HepG2 (cell line): ENCODE results near the gene ARL11. TPM values are rescaled to one million over a fixed set of nuclear protein-coding genes. Genes with fewer than 3 reads are reported as not detected.

ENCODE experiments used
- AFF4 ChIP-seq: sonication (generic); formaldehyde crosslinking; IDR thresholded peaks from 2 replicates; pipeline ENCODE4 v1.4.0; 2020; ENCODE audit warnings: missing genetic modification reagents
- AGO1 ChIP-seq: fragments of 200-400 bp; formaldehyde crosslinking; IDR thresholded peaks from 2 replicates; pipeline ENCODE4 v1.6.1; 2017; ENCODE audit warnings: mild to moderate bottlenecking, low read depth, low read length, moderate library complexity; ENCODE audit not compliant: poor library complexity, severe bottlenecking
- BRD4 ChIP-seq: sonication (generic); formaldehyde crosslinking; IDR thresholded peaks from 2 replicates; pipeline ENCODE4 v1.4.0; 2020; ENCODE audit warnings: missing genetic modification reagents
- FOXJ3 ChIP-seq: sonication (generic); formaldehyde crosslinking; IDR thresholded peaks from 2 replicates; pipeline ENCODE4 v1.4.0; 2020; ENCODE audit warnings: missing genetic modification reagents, mild to moderate bottlenecking, borderline replicate concordance
- GTF2F1 ChIP-seq: fragments of 150-350 bp; IDR thresholded peaks from 2 replicates; pipeline ENCODE4 v1.6.1; 2014; ENCODE audit warnings: low read length
- IRF9 ChIP-seq: sonication (generic); formaldehyde crosslinking; IDR thresholded peaks from 2 replicates; pipeline ENCODE4 v1.8.0; 2022; ENCODE audit warnings: missing genetic modification reagents, mild to moderate bottlenecking, borderline replicate concordance
- KDM5B ChIP-seq: sonication (generic); formaldehyde crosslinking; IDR thresholded peaks from 2 replicates; pipeline ENCODE4 v1.4.0; 2020; ENCODE audit warnings: missing genetic modification reagents, mild to moderate bottlenecking, borderline replicate concordance
- NFKBIZ ChIP-seq: IDR thresholded peaks from 2 replicates; pipeline ENCODE4 v1.6.1; 2018; ENCODE audit warnings: missing genetic modification reagents, missing compliant biosample characterization
- POGK ChIP-seq: sonication (generic); formaldehyde crosslinking; conservative IDR thresholded peaks from 2 replicates; pipeline ENCODE4 v1.8.0; 2022; ENCODE audit warnings: mild to moderate bottlenecking, moderate library complexity, missing genetic modification reagents
- SP140L ChIP-seq: sonication (generic); formaldehyde crosslinking; IDR thresholded peaks from 2 replicates; pipeline ENCODE4 v1.4.0; 2020; ENCODE audit warnings: missing genetic modification reagents, borderline replicate concordance
- YY1 ChIP-seq: IDR thresholded peaks from 2 replicates; pipeline ENCODE4 v1.6.1; 2011; ENCODE audit warnings: low read length, low read depth, moderate library complexity, mild to moderate bottlenecking; ENCODE audit not compliant: insufficient read depth, insufficient replicate concordance
- ZBTB21 ChIP-seq: sonication (generic); formaldehyde crosslinking; IDR thresholded peaks from 2 replicates; pipeline ENCODE4 v1.4.0; 2020; ENCODE audit warnings: missing genetic modification reagents
- ZNF12 ChIP-seq: sonication (generic); formaldehyde crosslinking; IDR thresholded peaks from 2 replicates; pipeline ENCODE4 v1.5.0; 2020; ENCODE audit warnings: missing genetic modification reagents
- ZNF232 ChIP-seq: sonication (generic); formaldehyde crosslinking; IDR thresholded peaks from 2 replicates; pipeline ENCODE4 v1.4.0; 2020; ENCODE audit warnings: missing genetic modification reagents, borderline replicate concordance
- ZNF513 ChIP-seq: sonication (generic); formaldehyde crosslinking; conservative IDR thresholded peaks from 2 replicates; pipeline ENCODE4 v1.5.0; 2020; ENCODE audit warnings: missing genetic modification reagents
- ZNF564 ChIP-seq: sonication (generic); formaldehyde crosslinking; IDR thresholded peaks from 2 replicates; pipeline ENCODE4 v1.8.1; 2023; ENCODE audit warnings: mild to moderate bottlenecking, missing genetic modification reagents
- ZNF567 ChIP-seq: sonication (generic); formaldehyde crosslinking; IDR thresholded peaks from 2 replicates; pipeline ENCODE4 v1.8.1; 2023; ENCODE audit warnings: mild to moderate bottlenecking, missing genetic modification reagents, borderline replicate concordance
- ZUFSP ChIP-seq: sonication (generic); formaldehyde crosslinking; IDR thresholded peaks from 2 replicates; pipeline ENCODE4 v1.9.0; 2021; ENCODE audit warnings: missing genetic modification reagents, mild to moderate bottlenecking, borderline replicate concordance
- polyA plus RNA-seq, 8 experiments: library from polyadenylated mRNA; depleted of rRNA in 3 of 8; stranded (reverse) in 7 of 8; unstranded in 1 of 8; fragments of >200 nt; fragmentation: Illumina TruSeq in 4 of 8; extraction: Trizol in 4 of 8; gene quantifications; 2 replicates each; pipeline versions ENCODE4 v1.2.1 to v1.2.3, GENCODE V29; 2011 to 2016; ENCODE audit warnings: low read depth in 4 of 8, missing spikeins in 1 of 8, mixed read lengths in 1 of 8; ENCODE audit not compliant: insufficient read depth in 1 of 8
- total RNA-seq, 5 experiments: library from RNA; depleted of rRNA; stranded (reverse); fragments of >200 nt; fragmentation: Illumina TruSeq; extraction: Trizol; gene quantifications; 2 replicates each; pipeline ENCODE4 v1.2.3, GENCODE V29; 2016; ENCODE audit warnings: low read depth in 1 of 5

ARL11 gene
- total and polyA plus RNA-seq, 2 of the 13 experiments (the other 11 are each of a cell fraction or from before 2014, with no cell fraction given): 0.04 to 0.22 TPM

- TF ChIP-seq AFF4 (CRISPR knock-in tag) (no peak), ZUFSP (no peak), ZNF513 (CRISPR knock-in tag) (no peak), ZBTB21 (CRISPR knock-in tag) (no peak), ZNF12 (no peak), AGO1 (no peak), POGK (CRISPR knock-in tag) (0 out of 2 replicates have a peak, but pooled peaks have one; percentile 32), NFKBIZ (no peak), KDM5B (CRISPR knock-in tag) (peak; percentile 36; the same call in 1 of the 2 replicates), ZNF232 (no peak), FOXJ3 (CRISPR knock-in tag) (no peak), SP140L (CRISPR knock-in tag) (no peak), ZNF564 (CRISPR knock-in tag) (no peak), IRF9 (no peak; the same call in 1 of the 2 replicates), GTF2F1 (no peak), BRD4 (no peak), ZNF567 (no peak), YY1 (no peak)
These were observed 2.8 kb upstream of the ARL11 start (continued) for GRCh38 chr13:49625392-49626079.
